Neural progenitor cell (in vitro differentiated cells): ENCODE results near the gene EHD4. TPM values are rescaled to one million over a fixed set of nuclear protein-coding genes. Genes with fewer than 3 reads are reported as not detected.

Experiments
- DNase-seq: peaks from one replicate; pipeline ENCODE4 v3.0.0-alpha.2; 2016; ENCODE audit warnings: low spot score
- H2AFZ ChIP-seq: fragments of 200-600 bp; sonication (generic); replicated peaks from 2 replicates; pipeline ENCODE4 v1.6.1; 2016; ENCODE audit warnings: antibody characterized with exemption
- H3F3A ChIP-seq: fragments of 200-600 bp; sonication (generic); 2 replicates; pipeline ENCODE4 v1.6.1; 2016; ENCODE audit warnings: antibody characterized with exemption, low read depth
- H3K27ac ChIP-seq: fragments of 200-600 bp; sonication (generic); 2 replicates; pipeline ENCODE4 v1.5.1; 2016; ENCODE audit warnings: mild to moderate bottlenecking
- H3K27me3 ChIP-seq: fragments of 200-600 bp; sonication (generic); 2 replicates; pipeline ENCODE4 v1.6.1; 2016; ENCODE audit warnings: mild to moderate bottlenecking, moderate library complexity
- H3K36me3 ChIP-seq: fragments of 200-600 bp; sonication (generic); 2 replicates; pipeline ENCODE4 v1.5.1; 2016
- H3K4me1 ChIP-seq: fragments of 200-600 bp; sonication (generic); 2 replicates; pipeline ENCODE4 v1.6.1; 2016; ENCODE audit warnings: mixed run types
- H3K4me2 ChIP-seq: fragments of 200-600 bp; sonication (generic); 2 replicates; pipeline ENCODE4 v1.6.1; 2016
- H3K4me3 ChIP-seq: fragments of 200-600 bp; sonication (generic); 2 replicates; pipeline ENCODE4 v1.5.1; 2016
- H3K79me2 ChIP-seq: fragments of 200-600 bp; sonication (generic); 2 replicates; pipeline ENCODE4 v1.6.1; 2016; ENCODE audit warnings: low read depth
- H3K9ac ChIP-seq: fragments of 200-600 bp; sonication (generic); 2 replicates; pipeline ENCODE4 v1.6.1; 2016
- H3K9me3 ChIP-seq: fragments of 200-600 bp; sonication (generic); 2 replicates; pipeline ENCODE4 v1.5.1; 2016; ENCODE audit warnings: low read depth
- H4K20me1 ChIP-seq: fragments of 200-600 bp; sonication (generic); 2 replicates; pipeline ENCODE4 v1.6.1; 2016; ENCODE audit warnings: low read depth
- H3K27ac Mint-ChIP-seq: 3 replicates; pipeline ENCODE4 v1.8.0; 2021; ENCODE audit warnings: mixed read lengths
- H3K27me3 Mint-ChIP-seq: 2 replicates; pipeline ENCODE4 v1.8.0; 2022; ENCODE audit warnings: low read depth, mild to moderate bottlenecking, inconsistent platforms, moderate library complexity, mixed read lengths; ENCODE audit not compliant: insufficient read depth
- H3K36me3 Mint-ChIP-seq: 3 replicates; pipeline ENCODE4 v1.8.0; 2021; ENCODE audit warnings: mixed read lengths
- H3K4me1 Mint-ChIP-seq: 3 replicates; pipeline ENCODE4 v1.8.0; 2021; ENCODE audit warnings: mixed read lengths
- H3K4me3 Mint-ChIP-seq: 3 replicates; pipeline ENCODE4 v1.8.0; 2021; ENCODE audit warnings: mild to moderate bottlenecking, moderate library complexity, mixed read lengths
- H3K9me3 Mint-ChIP-seq: 3 replicates; pipeline ENCODE4 v1.8.0; 2020; ENCODE audit warnings: mixed read lengths
- EZH2 ChIP-seq: fragments of 200-600 bp; sonication (generic); IDR thresholded peaks from 2 replicates; pipeline ENCODE4 v1.6.1; 2017; ENCODE audit warnings: antibody characterized with exemption, mild to moderate bottlenecking, moderate library complexity
- EZH2phosphoT487 ChIP-seq: fragments of 200-600 bp; sonication (generic); IDR thresholded peaks from 2 replicates; pipeline ENCODE4 v1.6.1; 2017; ENCODE audit warnings: antibody characterized with exemption
- total RNA-seq: library from RNA; depleted of rRNA; stranded (reverse); fragments of >200 nt; gene quantifications from 2 replicates; pipeline ENCODE4 v1.2.3, GENCODE V29; 2015; ENCODE audit warnings: low replicate concordance
- TF ChIP-seq, protein P1 (sequence below): fragments of 200-600 bp; sonication (generic); IDR thresholded peaks from 2 replicates; pipeline ENCODE4 v1.5.1; 2017; ENCODE audit warnings: antibody characterized with exemption, mild to moderate bottlenecking

Gene EHD4
- total RNA-seq, 1 donor from 2014 or later: 6.9 TPM

DNA sequence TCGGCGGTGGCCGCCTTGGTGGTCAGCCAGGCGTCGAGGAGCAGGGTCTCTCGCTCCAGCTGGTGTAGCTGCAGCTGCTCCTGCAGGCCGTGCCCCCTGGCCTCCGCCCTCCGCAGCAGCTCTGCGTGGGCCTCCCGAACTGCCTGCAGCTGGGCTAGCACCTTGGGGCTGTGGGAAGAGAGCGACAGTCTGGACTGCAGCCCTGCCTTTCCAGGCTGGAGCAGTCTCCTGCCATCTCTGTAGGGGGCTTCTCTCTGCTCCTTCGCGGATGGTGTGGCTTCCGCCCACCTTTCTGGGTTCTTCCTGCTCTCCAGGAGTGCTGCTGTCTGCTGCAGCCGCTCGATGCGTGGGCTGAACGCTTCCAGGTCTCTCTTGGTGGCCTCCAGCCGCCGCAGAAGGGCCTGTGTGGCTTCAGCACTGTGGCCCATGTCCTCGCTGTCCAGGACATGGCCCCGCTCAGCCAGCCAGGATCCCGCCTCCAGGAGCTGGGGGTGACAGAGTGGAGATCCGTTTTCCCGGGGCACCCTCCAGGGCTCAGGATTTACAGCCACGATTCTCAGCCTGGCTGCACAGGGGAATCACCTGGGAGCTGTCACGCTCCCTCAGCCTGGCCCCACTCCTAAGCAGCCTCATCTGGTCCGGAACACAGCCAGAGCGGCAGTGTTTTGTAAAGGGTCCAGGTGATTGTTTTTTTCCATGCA is 116.9 kb downstream of the EHD4 start:
- Mint-ChIP-seq H3K36me3 (no peaks in the 10 kb centered on the region), H3K9me3 (no peaks in the 10 kb centered on the region), H3K27ac (peak overlapping the region; percentile 87), H3K27me3 (peaks cover 10% of the 10 kb centered on the region), H3K4me1 (peaks cover 23% of the 10 kb centered on the region), H3K4me3 (no peak overlapping the region)
- no peaks in the 10 kb centered on the region for H3K36me3 ChIP-seq
- no peaks in the 10 kb centered on the region for H3K27me3 ChIP-seq
- peaks cover 7% of the 10 kb centered on the region for H3K4me1 ChIP-seq
- TF ChIP-seq EZH2: no peak
- no peak for TF ChIP-seq EZH2phosphoT487
- TF ChIP-seq, protein P1, sequence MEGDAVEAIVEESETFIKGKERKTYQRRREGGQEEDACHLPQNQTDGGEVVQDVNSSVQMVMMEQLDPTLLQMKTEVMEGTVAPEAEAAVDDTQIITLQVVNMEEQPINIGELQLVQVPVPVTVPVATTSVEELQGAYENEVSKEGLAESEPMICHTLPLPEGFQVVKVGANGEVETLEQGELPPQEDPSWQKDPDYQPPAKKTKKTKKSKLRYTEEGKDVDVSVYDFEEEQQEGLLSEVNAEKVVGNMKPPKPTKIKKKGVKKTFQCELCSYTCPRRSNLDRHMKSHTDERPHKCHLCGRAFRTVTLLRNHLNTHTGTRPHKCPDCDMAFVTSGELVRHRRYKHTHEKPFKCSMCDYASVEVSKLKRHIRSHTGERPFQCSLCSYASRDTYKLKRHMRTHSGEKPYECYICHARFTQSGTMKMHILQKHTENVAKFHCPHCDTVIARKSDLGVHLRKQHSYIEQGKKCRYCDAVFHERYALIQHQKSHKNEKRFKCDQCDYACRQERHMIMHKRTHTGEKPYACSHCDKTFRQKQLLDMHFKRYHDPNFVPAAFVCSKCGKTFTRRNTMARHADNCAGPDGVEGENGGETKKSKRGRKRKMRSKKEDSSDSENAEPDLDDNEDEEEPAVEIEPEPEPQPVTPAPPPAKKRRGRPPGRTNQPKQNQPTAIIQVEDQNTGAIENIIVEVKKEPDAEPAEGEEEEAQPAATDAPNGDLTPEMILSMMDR: no peak
- peak overlapping the region; percentile 79 for H2AFZ ChIP-seq
- no peaks in the 10 kb centered on the region for H4K20me1 ChIP-seq
- no peak overlapping the region for H3K9ac ChIP-seq
- no peak overlapping the region for H3K27ac ChIP-seq
- H3F3A ChIP-seq: no peaks in the 10 kb centered on the region
- no peak overlapping the region for H3K4me3 ChIP-seq
- DNase-seq: no peak
- no peaks in the 10 kb centered on the region for H3K79me2 ChIP-seq
- H3K9me3 ChIP-seq: no peaks in the 10 kb centered on the region
- H3K4me2 ChIP-seq: no peak overlapping the region

DNA sequence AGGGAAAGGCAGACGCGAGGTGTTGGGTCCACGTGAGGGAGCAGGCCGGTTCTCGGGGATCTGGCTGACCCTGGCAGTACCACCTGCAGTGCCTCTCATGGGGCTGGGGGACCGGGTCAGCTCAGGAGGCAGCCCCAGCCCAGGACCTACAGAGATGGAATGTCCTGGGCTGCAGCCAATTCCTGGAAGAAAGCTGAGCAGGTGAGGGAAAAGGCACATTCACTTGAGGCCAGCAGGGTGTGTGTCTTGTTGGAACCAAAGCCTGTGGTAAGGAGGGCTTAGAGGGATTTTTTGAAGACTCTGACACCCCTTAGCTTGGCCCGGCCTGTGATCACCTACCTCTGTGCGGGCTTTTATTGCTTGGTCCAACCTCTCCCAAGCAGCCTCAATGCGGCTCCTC is 117.9 kb downstream of the EHD4 start:
- Mint-ChIP-seq H3K27me3 (peaks cover 10% of the 10 kb centered on the region), H3K4me3 (no peak overlapping the region), H3K9me3 (no peaks in the 10 kb centered on the region), H3K27ac (no peak overlapping the region), H3K36me3 (no peaks in the 10 kb centered on the region), H3K4me1 (peaks cover 16% of the 10 kb centered on the region)
- Histone ChIP-seq H2AFZ (no peak overlapping the region), H3K9me3 (no peaks in the 10 kb centered on the region), H3K79me2 (no peaks in the 10 kb centered on the region), H3K4me3 (no peak overlapping the region), H3K9ac (no peak overlapping the region), H3F3A (no peaks in the 10 kb centered on the region), H3K4me2 (no peak overlapping the region), H3K36me3 (no peaks in the 10 kb centered on the region), H4K20me1 (no peaks in the 10 kb centered on the region), H3K4me1 (peaks cover 7% of the 10 kb centered on the region), H3K27ac (no peak overlapping the region), H3K27me3 (no peaks in the 10 kb centered on the region)
- no peak for DNase-seq
- TF ChIP-seq EZH2phosphoT487: no peak
- TF ChIP-seq, protein P1: no peak
- TF ChIP-seq EZH2: no peak

- no peaks in the 10 kb centered on the region for H3K27me3 ChIP-seq
- no peak overlapping the region for H2AFZ ChIP-seq
- no peak overlapping the region for H3K4me3 ChIP-seq
- H3K27ac ChIP-seq: no peak overlapping the region
- peaks cover 8% of the 10 kb centered on the region for H3K27me3 Mint-ChIP-seq
- no peaks in the 10 kb centered on the region for H3K9me3 Mint-ChIP-seq
- no peak for DNase-seq
- no peak overlapping the region for H3K4me2 ChIP-seq
- no peaks in the 10 kb centered on the region for H3K9me3 ChIP-seq
- no peak overlapping the region for H3K9ac ChIP-seq
- H3K79me2 ChIP-seq: no peaks in the 10 kb centered on the region
- H3K36me3 Mint-ChIP-seq: no peaks in the 10 kb centered on the region
- peak overlapping the region; percentile 24 for H3K4me3 Mint-ChIP-seq
- H3K36me3 ChIP-seq: no peaks in the 10 kb centered on the region
- peaks cover 7% of the 10 kb centered on the region for H3K4me1 ChIP-seq
- peaks cover 14% of the 10 kb centered on the region for H3K4me1 Mint-ChIP-seq
- H3K27ac Mint-ChIP-seq: no peak overlapping the region
- no peaks in the 10 kb centered on the region for H4K20me1 ChIP-seq
- H3F3A ChIP-seq: no peaks in the 10 kb centered on the region
- TF ChIP-seq, protein P1: no peak
- TF ChIP-seq EZH2 (no peak), EZH2phosphoT487 (no peak)
Measured at GRCh38 chr15:41853831-41854230, 118.5 kb downstream of the EHD4 start.
